SK-MEL-5 (cell line): Measurements from ENCODE around the gene KITLG. TPM values are rescaled to one million over a fixed set of nuclear protein-coding genes. Genes with fewer than 3 reads are reported as not detected.
"Not testable (repeated sequence)": the region's sequence is repeated elsewhere in the genome, so short reads cannot be mapped to it uniquely, and the experiment has no call there.

Experiments
- DNase-seq: peaks from one replicate; pipeline ENCODE4 v3.0.0-alpha.2; 2016; ENCODE audit warnings: low read depth, low spot score
- in situ Hi-C: cut with HindIII; loops from 2 replicates; pipeline ENCODE4 v1.10.0; 2016; ENCODE audit warnings: low sequenced_read_pairs, high pct_unique_total_duplicates, low pct_unique_long_range_greater_than_20kb
- polyA plus RNA-seq, 2 experiments: library from polyadenylated mRNA; depleted of rRNA; stranded (reverse); fragments of >200 nt; gene quantifications; 2 replicates each; pipeline ENCODE4 v1.2.3, GENCODE V29; 2015
- total RNA-seq: library from RNA; depleted of rRNA; stranded (reverse); fragments of >200 nt; shearing (Covaris generic); gene quantifications from 2 replicates; pipeline ENCODE4 v1.2.3, GENCODE V29; 2014; rRNA removed

KITLG gene
- 10.3 and 12.5 TPM in 2 replicates for total RNA-seq
- 4.6 and 6.1 TPM in 2 replicates for polyA plus RNA-seq (2015; cell fraction: cytosol; rRNA removed)
- polyA plus RNA-seq (2015; cell fraction: nucleus; rRNA removed): 3.7 and 4.8 TPM in 2 replicates

- DNase-seq: peak; percentile 84
- in situ Hi-C loops: no loop called here
These were observed at the start of gene KITLG for GRCh38 chr12:88580051-88580871. KITLG (minus strand) TSS chr12:88580471; CDS start chr12:88580278, 193 bp downstream.

GRCh38 chr12:88628856-88629509 lies 48.7 kb upstream of the KITLG start:
- DNase-seq: no peak
- in situ Hi-C loops: no loop called here

GRCh38 chr12:88628035-88628434 lies 47.8 kb upstream of the KITLG start:
- DNase-seq, in situ Hi-C loops: not testable (repeated sequence)

GRCh38 chr12:88627501-88627900 lies 47.2 kb upstream of the KITLG start:
- no peak for DNase-seq
- in situ Hi-C loops: no loop called here

- DNase-seq: no peak
- in situ Hi-C loops: no loop called here
These were observed 45.1 kb upstream of the KITLG start for GRCh38 chr12:88625356-88625755.

- peak; percentile 10 for DNase-seq
- in situ Hi-C loops: no loop called here
These were observed 44.6 kb upstream of the KITLG start for GRCh38 chr12:88624911-88625310.

- in situ Hi-C loops: no loop called here
- no peak for DNase-seq
These were observed 43.7 kb upstream of the KITLG start for GRCh38 chr12:88623777-88624548.

- peak; percentile 64 for DNase-seq
- in situ Hi-C loops: no loop called here
These were observed 37.1 kb upstream of the KITLG start for GRCh38 chr12:88617352-88617751.

- no peak for DNase-seq
- in situ Hi-C loops: no loop called here
These were observed 35.2 kb upstream of the KITLG start for GRCh38 chr12:88615490-88615889.

- DNase-seq: no peak
- in situ Hi-C loops: no loop called here
These were observed 24.4 kb upstream of the KITLG start for GRCh38 chr12:88604646-88605045.

GRCh38 chr12:88600272-88600671 lies 20.0 kb upstream of the KITLG start:
- DNase-seq: peak; percentile 76
- in situ Hi-C loops: no loop called here

- in situ Hi-C loops: no loop called here
- DNase-seq: no peak
These were observed 17.1 kb upstream of the KITLG start for GRCh38 chr12:88597365-88597764.

- in situ Hi-C loops: no loop called here
- DNase-seq: no peak
These were observed 15.4 kb upstream of the KITLG start for GRCh38 chr12:88595697-88596096.

GRCh38 chr12:88594780-88595179 lies 14.5 kb upstream of the KITLG start:
- in situ Hi-C loops: no loop called here
- no peak for DNase-seq

- in situ Hi-C loops: no loop called here
- DNase-seq: no peak
These were observed 11.1 kb upstream of the KITLG start for GRCh38 chr12:88591343-88591742.

GRCh38 chr12:88590851-88591250 lies 10.6 kb upstream of the KITLG start:
- no peak for DNase-seq
- in situ Hi-C loops: no loop called here

- in situ Hi-C loops: no loop called here
- DNase-seq: no peak
These were observed 4.8 kb upstream of the KITLG start for GRCh38 chr12:88585077-88585476.

GRCh38 chr12:88579601-88580050 lies 645 bp downstream of the KITLG start:
- in situ Hi-C loops: no loop called here
- DNase-seq: peak; percentile 40
